ENCODE data around the gene TARBP1. TPM values are rescaled to one million over a fixed set of nuclear protein-coding genes. Genes with fewer than 3 reads are reported as not detected.

TARBP1 gene
- total and polyA plus RNA-seq, 4 experiments from 2014 or later = 10.0 to 27.5 (median 20.0) TPM

GRCh38 chr1:234479866-234480265 lies 887 bp upstream of the TARBP1 start:
- peaks cover 29% of the 10 kb centered on the region for H3K4me1 ChIP-seq (ENCODE audit: insufficient read depth, low read length)
- Mint-ChIP-seq H3K4me1 (peaks cover 12 to 32% (median 21%) of the 10 kb centered on the region in 4 donors), H3K27me3 (peaks cover 5 to 10% of the 10 kb centered on the region in 2 donors), H3K4me3 (peak overlapping the region; percentile 35 to 81 (median 76)), H3K9me3 (no peaks in the 10 kb centered on the region), H3K36me3 (no peaks in the 10 kb centered on the region), H3K27ac (peak overlapping the region in 1 of 7 donors; percentile 79)
- no peaks in the 10 kb centered on the region for H3K9me3 ChIP-seq (ENCODE audit: control insufficient read depth in 1 of 2, low read length in 2 of 2)
- DNase-seq = no peak
- ChIA-PET POLR2A (ENCODE audit: partially characterized antibody) (interaction anchor here (1.0 to 3.5 kb wide), 3 partner anchors 9 to 1025 kb away, joined by 3 to 35 read pairs (median 7); partner anchors contain the start of genes B3GALNT2 and COA6), CTCF (ENCODE audit: partially characterized antibody) (interaction anchor here (0.6 kb wide), 1 partner anchor 1025 kb away, joined by 3 read pairs; no protein-coding TSS in a partner anchor)
- H3K27ac ChIP-seq (ENCODE audit: low read depth, low read length) = no peak overlapping the region
- no peaks in the 10 kb centered on the region for H3K36me3 ChIP-seq (ENCODE audit: insufficient read depth, low read length)
- no peak overlapping the region for H3K4me3 ChIP-seq (ENCODE audit: low read length in 2 of 2)
- intact Hi-C loops (cut with micrococcal nuclease) = loop anchor here (2.0 to 5.0 kb wide), 4 partner anchors 119 to 1022 kb away; partner anchors contain the start of genes ARID4B, B3GALNT2 and GGPS1
- no peaks in the 10 kb centered on the region for H3K27me3 ChIP-seq (ENCODE audit: insufficient read depth, low read length)

- Mint-ChIP-seq H3K4me3 (peak overlapping the region; percentile 35 to 82 (median 78)), H3K27ac (peak overlapping the region; percentile 23 to 82 (median 71)), H3K36me3 (no peaks in the 10 kb centered on the region), H3K4me1 (peaks cover 15 to 38% (median 25%) of the 10 kb centered on the region in 4 donors), H3K9me3 (no peaks in the 10 kb centered on the region), H3K27me3 (peaks cover 5 to 9% of the 10 kb centered on the region in 2 donors)
- Histone ChIP-seq H3K4me1 (ENCODE audit: insufficient read depth, low read length) (peaks cover 29% of the 10 kb centered on the region), H3K36me3 (ENCODE audit: insufficient read depth, low read length) (no peaks in the 10 kb centered on the region), H3K27me3 (ENCODE audit: insufficient read depth, low read length) (no peaks in the 10 kb centered on the region), H3K9me3 (ENCODE audit: control insufficient read depth in 1 of 2, low read length in 2 of 2) (no peaks in the 10 kb centered on the region), H3K4me3 (ENCODE audit: low read length in 2 of 2) (peak overlapping the region in 1 of 2 donors; percentile 63), H3K27ac (ENCODE audit: low read depth, low read length) (peak overlapping the region; percentile 32)
- ChIA-PET CTCF (ENCODE audit: partially characterized antibody) (no interaction called here), POLR2A (ENCODE audit: partially characterized antibody) (interaction anchor here (0.9 to 3.5 kb wide), 7 partner anchors 8 to 1025 kb away, joined by 3 to 35 read pairs (median 7); partner anchors contain the start of genes B3GALNT2, COA6 and IRF2BP2)
- no peak for DNase-seq
- intact Hi-C loops (cut with micrococcal nuclease) = loop anchor here (2.0 to 5.0 kb wide), 4 partner anchors 120 to 1023 kb away; partner anchors contain the start of genes ARID4B, B3GALNT2 and GGPS1
These were observed 256 bp upstream of the TARBP1 start for GRCh38 chr1:234479310-234479559.

- CTCF ChIA-PET (ENCODE audit: partially characterized antibody) = interaction anchor here (0.8 to 1.2 kb wide), 2 partner anchors 104 to 448 kb away, joined by 3 read pairs; partner anchors contain the start of gene COA6
- peak overlapping the region in 6 of 7 donors; percentile 79 to 96 (median 90) for H3K27ac Mint-ChIP-seq
- peak overlapping the region; percentile 87 to 93 (median 90) for H3K4me3 Mint-ChIP-seq
- H3K27ac ChIP-seq (ENCODE audit: low read depth, low read length) = peak overlapping the region; percentile 42
- no peaks in the 10 kb centered on the region for H3K36me3 Mint-ChIP-seq
- no peaks in the 10 kb centered on the region for H3K27me3 ChIP-seq (ENCODE audit: insufficient read depth, low read length)
- intact Hi-C loops (cut with micrococcal nuclease) = loop anchor here (1.0 to 5.0 kb wide), 5 partner anchors 121 to 1024 kb away; partner anchors contain the start of genes ARID4B, B3GALNT2, GGPS1 and IRF2BP2
- no peaks in the 10 kb centered on the region for H3K36me3 ChIP-seq (ENCODE audit: insufficient read depth, low read length)
- peak overlapping the region; percentile 47 to 51 for H3K4me3 ChIP-seq (ENCODE audit: low read length in 2 of 2)
- no peaks in the 10 kb centered on the region for H3K9me3 Mint-ChIP-seq
- H3K9me3 ChIP-seq (ENCODE audit: control insufficient read depth in 1 of 2, low read length in 2 of 2) = no peaks in the 10 kb centered on the region
- peaks cover 4 to 6% of the 10 kb centered on the region in 2 donors for H3K27me3 Mint-ChIP-seq
- H3K4me1 ChIP-seq (ENCODE audit: insufficient read depth, low read length) = peaks cover 33% of the 10 kb centered on the region
- H3K4me1 Mint-ChIP-seq = peaks cover 20 to 50% (median 33%) of the 10 kb centered on the region in 4 donors
- DNase-seq = peak; percentile 74 to 80 (median 79)
- POLR2A ChIA-PET (ENCODE audit: partially characterized antibody) = interaction anchor here (0.7 to 3.5 kb wide), 21 partner anchors 9 to 1521 kb away, joined by 3 to 35 read pairs (median 4); partner anchors contain the start of genes B3GALNT2, COA6, IRF2BP2 and RBM34
These were observed 863 bp downstream of the TARBP1 start for GRCh38 chr1:234478152-234478480.

GRCh38 chr1:234477386-234478151 lies 1.4 kb downstream of the TARBP1 start:
- H3K4me3 ChIP-seq (ENCODE audit: low read length in 2 of 2) = peak overlapping the region; percentile 47 to 51
- POLR2A ChIA-PET (ENCODE audit: partially characterized antibody) = interaction anchor here (0.7 to 3.5 kb wide), 20 partner anchors 8 to 1522 kb away, joined by 3 to 35 read pairs (median 4); partner anchors contain the start of genes B3GALNT2, COA6, IRF2BP2 and RBM34

GRCh38 chr1:234476172-234476571 lies 2.8 kb downstream of the TARBP1 start:
- peaks cover 22 to 54% (median 37%) of the 10 kb centered on the region in 4 donors for H3K4me1 Mint-ChIP-seq
- CTCF ChIA-PET (ENCODE audit: partially characterized antibody) = no interaction called here
- POLR2A ChIA-PET (ENCODE audit: partially characterized antibody) = no interaction called here
- no peak overlapping the region for H3K27ac ChIP-seq (ENCODE audit: low read depth, low read length)
- intact Hi-C loops (cut with micrococcal nuclease) = loop anchor here (5.0 kb wide), 3 partner anchors 149 to 1026 kb away; partner anchors contain the start of genes ARID4B, B3GALNT2 and GGPS1
- no peak overlapping the region for H3K4me3 ChIP-seq (ENCODE audit: low read length in 2 of 2)
- no peaks in the 10 kb centered on the region for H3K9me3 ChIP-seq (ENCODE audit: control insufficient read depth in 1 of 2, low read length in 2 of 2)
- no peaks in the 10 kb centered on the region for H3K9me3 Mint-ChIP-seq
- peak overlapping the region in 7 of 8 donors; percentile 16 to 72 (median 37) for H3K4me3 Mint-ChIP-seq
- DNase-seq = no peak
- peaks cover 38% of the 10 kb centered on the region for H3K4me1 ChIP-seq (ENCODE audit: insufficient read depth, low read length)
- no peaks in the 10 kb centered on the region for H3K36me3 ChIP-seq (ENCODE audit: insufficient read depth, low read length)
- no peaks in the 10 kb centered on the region for H3K36me3 Mint-ChIP-seq
- no peaks in the 10 kb centered on the region for H3K27me3 Mint-ChIP-seq
- H3K27me3 ChIP-seq (ENCODE audit: insufficient read depth, low read length) = no peaks in the 10 kb centered on the region
- peak overlapping the region in 3 of 7 donors; percentile 22 to 58 (median 42) for H3K27ac Mint-ChIP-seq

More at GRCh38 chr1:234477386-234478151, 1.4 kb downstream of the TARBP1 start:
- no peaks in the 10 kb centered on the region for H3K36me3 Mint-ChIP-seq
- H3K4me1 Mint-ChIP-seq = peaks cover 22 to 54% (median 37%) of the 10 kb centered on the region in 4 donors
- CTCF ChIA-PET (ENCODE audit: partially characterized antibody) = interaction anchor here (0.8 to 1.2 kb wide), 2 partner anchors 104 to 449 kb away, joined by 3 read pairs; partner anchors contain the start of gene COA6
- Histone ChIP-seq H3K36me3 (ENCODE audit: insufficient read depth, low read length) (no peaks in the 10 kb centered on the region), H3K9me3 (ENCODE audit: control insufficient read depth in 1 of 2, low read length in 2 of 2) (no peaks in the 10 kb centered on the region), H3K27ac (ENCODE audit: low read depth, low read length) (peak overlapping the region; percentile 42), H3K27me3 (ENCODE audit: insufficient read depth, low read length) (no peaks in the 10 kb centered on the region), H3K4me1 (ENCODE audit: insufficient read depth, low read length) (peaks cover 38% of the 10 kb centered on the region)
- intact Hi-C loops (cut with micrococcal nuclease) = loop anchor here (1.0 to 5.0 kb wide), 5 partner anchors 121 to 1025 kb away; partner anchors contain the start of genes ARID4B, B3GALNT2, GGPS1 and IRF2BP2
- H3K27ac Mint-ChIP-seq = peak overlapping the region; percentile 79 to 96 (median 91)
- no peak for DNase-seq
- peak overlapping the region; percentile 87 to 93 (median 90) for H3K4me3 Mint-ChIP-seq
- peaks cover 0 to under 1% of the 10 kb centered on the region in 2 donors for H3K27me3 Mint-ChIP-seq
- H3K9me3 Mint-ChIP-seq = no peaks in the 10 kb centered on the region

GRCh38 chr1:234475167-234475793 lies 3.7 kb downstream of the TARBP1 start:
- H3K27me3 Mint-ChIP-seq = no peaks in the 10 kb centered on the region
- H3K36me3 Mint-ChIP-seq = peaks cover 0 to under 1% of the 10 kb centered on the region in 2 donors
- H3K27ac Mint-ChIP-seq = peak overlapping the region in 1 of 7 donors; percentile 31
- no peak overlapping the region for H3K4me3 Mint-ChIP-seq
- ChIA-PET POLR2A (ENCODE audit: partially characterized antibody) (no interaction called here), CTCF (ENCODE audit: partially characterized antibody) (no interaction called here)
- DNase-seq = no peak
- H3K9me3 Mint-ChIP-seq = no peaks in the 10 kb centered on the region
- Histone ChIP-seq H3K9me3 (ENCODE audit: control insufficient read depth in 1 of 2, low read length in 2 of 2) (no peaks in the 10 kb centered on the region), H3K4me1 (ENCODE audit: insufficient read depth, low read length) (peaks cover 38% of the 10 kb centered on the region), H3K27ac (ENCODE audit: low read depth, low read length) (no peak overlapping the region), H3K4me3 (ENCODE audit: low read length in 2 of 2) (no peak overlapping the region), H3K36me3 (ENCODE audit: insufficient read depth, low read length) (no peaks in the 10 kb centered on the region), H3K27me3 (ENCODE audit: insufficient read depth, low read length) (no peaks in the 10 kb centered on the region)
- peaks cover 22 to 54% (median 37%) of the 10 kb centered on the region in 4 donors for H3K4me1 Mint-ChIP-seq
- intact Hi-C loops (cut with micrococcal nuclease) = loop anchor here (5.0 kb wide), 3 partner anchors 148 to 1027 kb away; partner anchors contain the start of genes ARID4B, B3GALNT2 and GGPS1

Measured in CD4-positive, alpha-beta memory T cell (primary cell).